ENCODE data around the gene PEAK1. TPM values are rescaled to one million over a fixed set of nuclear protein-coding genes. Genes with fewer than 3 reads are reported as not detected.

PEAK1 gene
- total and polyA plus RNA-seq, 9 of the 15 experiments (the other 6 are each of a cell fraction or from before 2014, with no cell fraction given) = 0.99 to 22.4 (median 10.8) TPM

DNA sequence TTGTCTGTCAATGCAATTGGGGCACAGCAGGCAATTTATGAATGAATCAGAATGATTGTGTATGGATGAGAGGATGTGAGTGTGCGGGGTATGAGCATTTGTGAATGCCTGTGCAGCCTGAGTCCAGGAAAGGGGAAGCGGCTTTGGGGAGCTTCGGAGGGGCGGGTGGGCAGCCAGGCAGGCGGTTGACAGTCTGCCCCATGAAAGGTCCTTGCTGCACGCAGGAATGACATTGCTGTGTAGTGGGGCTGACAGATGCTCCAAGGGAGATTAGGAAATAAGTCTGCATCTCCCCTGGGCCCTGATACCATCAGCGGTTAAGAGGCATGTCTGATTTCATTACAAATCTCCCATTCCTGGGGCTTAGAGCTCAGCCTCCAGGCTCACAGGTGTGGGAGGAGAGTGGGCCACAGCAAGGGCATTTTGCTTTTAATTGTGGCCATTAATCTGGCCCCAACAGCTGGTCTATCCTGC lies 322.6 kb downstream of the PEAK1 start (continued):
- TF ChIP-seq HDAC1 (IDR thresholded peaks at IDR 0.05) (no peak), SMARCE1 (IDR thresholded peaks at IDR 0.05) (peak; percentile 36; the same call in 1 of the 2 replicates), CBFA2T3 (IDR thresholded peaks at IDR 0.05) (peak; percentile 32; the same call in 1 of the 2 replicates), ZNF830 (CRISPR knock-in tag; IDR thresholded peaks at IDR 0.05) (no peak), CTBP1 (IDR thresholded peaks at IDR 0.05; ENCODE audit: borderline replicate concordance) (peak; percentile 24; the same call in 1 of the 2 replicates), COPS2 (conservative IDR thresholded peaks at IDR 0.05) (no peak), TEAD1 (CRISPR knock-in tag; IDR thresholded peaks at IDR 0.05) (0 out of 4 replicates have a peak, but pooled peaks of 1 of the 2 experiments have one; percentile 28), ARHGAP35 (IDR thresholded peaks at IDR 0.05; ENCODE audit: partially characterized antibody) (no peak), MYNN (IDR thresholded peaks at IDR 0.05) (no peak), MYNN (CRISPR knock-in tag; IDR thresholded peaks at IDR 0.05) (no peak), BHLHE40 (IDR thresholded peaks at IDR 0.05; ENCODE audit: low read length) (0 out of 2 replicates have a peak, but pooled peaks have one; percentile 9), ZNF76 (CRISPR knock-in tag; IDR thresholded peaks at IDR 0.05; ENCODE audit: borderline replicate concordance) (no peak)
- TF ChIP-seq, protein P1, sequence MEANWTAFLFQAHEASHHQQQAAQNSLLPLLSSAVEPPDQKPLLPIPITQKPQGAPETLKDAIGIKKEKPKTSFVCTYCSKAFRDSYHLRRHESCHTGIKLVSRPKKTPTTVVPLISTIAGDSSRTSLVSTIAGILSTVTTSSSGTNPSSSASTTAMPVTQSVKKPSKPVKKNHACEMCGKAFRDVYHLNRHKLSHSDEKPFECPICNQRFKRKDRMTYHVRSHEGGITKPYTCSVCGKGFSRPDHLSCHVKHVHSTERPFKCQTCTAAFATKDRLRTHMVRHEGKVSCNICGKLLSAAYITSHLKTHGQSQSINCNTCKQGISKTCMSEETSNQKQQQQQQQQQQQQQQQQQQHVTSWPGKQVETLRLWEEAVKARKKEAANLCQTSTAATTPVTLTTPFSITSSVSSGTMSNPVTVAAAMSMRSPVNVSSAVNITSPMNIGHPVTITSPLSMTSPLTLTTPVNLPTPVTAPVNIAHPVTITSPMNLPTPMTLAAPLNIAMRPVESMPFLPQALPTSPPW (CRISPR knock-in tag; IDR thresholded peaks at IDR 0.05) = peak; percentile 28; the same call in 1 of the 2 replicates
- TF ChIP-seq, protein P2, sequence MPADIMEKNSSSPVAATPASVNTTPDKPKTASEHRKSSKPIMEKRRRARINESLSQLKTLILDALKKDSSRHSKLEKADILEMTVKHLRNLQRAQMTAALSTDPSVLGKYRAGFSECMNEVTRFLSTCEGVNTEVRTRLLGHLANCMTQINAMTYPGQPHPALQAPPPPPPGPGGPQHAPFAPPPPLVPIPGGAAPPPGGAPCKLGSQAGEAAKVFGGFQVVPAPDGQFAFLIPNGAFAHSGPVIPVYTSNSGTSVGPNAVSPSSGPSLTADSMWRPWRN (IDR thresholded peaks at IDR 0.05; ENCODE audit: low read depth) = 0 out of 2 replicates have a peak, but pooled peaks have one; percentile 13

All from K562 (cell line).